CD4-positive, alpha-beta memory T cell (primary cell): Measurements from ENCODE around the gene NADK. TPM values are rescaled to one million over a fixed set of nuclear protein-coding genes. Genes with fewer than 3 reads are reported as not detected.

Source experiments
- CTCF ChIA-PET: fragments of 350-600 bp; sonication (Branson Sonifier 250); formaldehyde crosslinking; loops from one replicate; lab custom pipeline; 2021; ENCODE audit warnings: inconsistent platforms; ENCODE audit not compliant: partially characterized antibody; lab: Charles Lee
- POLR2A ChIA-PET: fragments of 350-600 bp; sonication (Branson Sonifier 250); formaldehyde crosslinking; loops from one replicate; lab custom pipeline; 2021; ENCODE audit not compliant: partially characterized antibody; lab: Charles Lee
- DNase-seq, 5 donors: peaks; one replicate each; pipeline versions ENCODE4 v3.0.0 to v3.0.0-alpha.2; 2020 to 2022; ENCODE audit warnings: mixed read lengths in 1 of 5
- H3K27ac ChIP-seq: one replicate; pipeline ENCODE4 v1.7.0; 2013; ENCODE audit warnings: low read depth, low read length
- H3K27me3 ChIP-seq: 2 replicates; pipeline ENCODE4 v1.7.0; 2013; ENCODE audit warnings: mild to moderate bottlenecking, low read length, moderate library complexity; ENCODE audit not compliant: insufficient read depth
- H3K36me3 ChIP-seq: 2 replicates; pipeline ENCODE4 v1.7.0; 2013; ENCODE audit warnings: mild to moderate bottlenecking, low read length, moderate library complexity; ENCODE audit not compliant: insufficient read depth
- H3K4me1 ChIP-seq: 2 replicates; pipeline ENCODE4 v1.7.0; 2013; ENCODE audit warnings: mild to moderate bottlenecking, low read length, moderate library complexity; ENCODE audit not compliant: insufficient read depth
- H3K4me3 ChIP-seq, 2 donors: one replicate each; pipeline ENCODE4 v1.7.0; 2013; ENCODE audit warnings: low read length in 2 of 2, mild to moderate bottlenecking in 1 of 2
- H3K9me3 ChIP-seq, 2 donors: one replicate each; pipeline ENCODE4 v1.7.0; 2013; ENCODE audit warnings: low read length in 2 of 2, control low read depth in 1 of 2; ENCODE audit not compliant: control insufficient read depth in 1 of 2
- H3K27ac Mint-ChIP-seq, 7 donors: one replicate each; pipeline ENCODE4 v1.8.0; 2020 to 2021; ENCODE audit warnings: mixed read lengths in 7 of 7, mild to moderate bottlenecking in 6 of 7, inconsistent platforms in 3 of 7, moderate library complexity in 3 of 7
- H3K27me3 Mint-ChIP-seq, 2 donors: one replicate each; pipeline ENCODE4 v1.8.0; 2020 to 2021; ENCODE audit warnings: mixed read lengths in 2 of 2
- H3K36me3 Mint-ChIP-seq, 2 donors: one replicate each; pipeline ENCODE4 v1.8.0; 2020 to 2021; ENCODE audit warnings: mixed read lengths in 2 of 2, inconsistent platforms in 1 of 2, mild to moderate bottlenecking in 1 of 2
- H3K4me1 Mint-ChIP-seq, 4 donors: one replicate each; pipeline ENCODE4 v1.8.0; 2020 to 2021; ENCODE audit warnings: mixed read lengths in 4 of 4, mild to moderate bottlenecking in 1 of 4
- H3K4me3 Mint-ChIP-seq, 8 donors: one replicate each; pipeline ENCODE4 v1.8.0; 2020 to 2021; ENCODE audit warnings: mixed read lengths in 8 of 8, mild to moderate bottlenecking in 7 of 8, moderate library complexity in 6 of 8, inconsistent platforms in 3 of 8
- H3K9me3 Mint-ChIP-seq, 8 donors: one replicate each; pipeline ENCODE4 v1.8.0; 2020 to 2021; ENCODE audit warnings: mixed read lengths in 8 of 8, mild to moderate bottlenecking in 5 of 8, inconsistent platforms in 3 of 8, moderate library complexity in 1 of 8
- intact Hi-C: fragments of 100-400 bp; cut with micrococcal nuclease; formaldehyde crosslinking; loops from one replicate; pipeline ENCODE4 v1.15.1; 2023
- polyA plus RNA-seq, 2 donors: library from polyadenylated mRNA; unstranded; fragments of 300-500 nt; fragmentation: Illumina TruSeq; gene quantifications; one replicate each; pipeline ENCODE4 v1.2.3, GENCODE V29; 2021
- total RNA-seq, 2 experiments: library from RNA; stranded (reverse); gene quantifications; one replicate each; pipeline ENCODE4 v1.2.3, GENCODE V29; 2021

Gene NADK
- total and polyA plus RNA-seq, 4 experiments from 2014 or later, result 21.0 to 56.0 (median 38.5) TPM

GRCh38 chr1:1797731-1798341 is 19.6 kb upstream of the NADK start:
- no peak overlapping the region for H3K27ac ChIP-seq
- no peak for DNase-seq
- ChIA-PET CTCF (no interaction called here), POLR2A (interaction anchor here (1.0 kb wide), 1 partner anchor 18 kb away, joined by 3 read pairs; no protein-coding TSS in a partner anchor)
- H3K36me3 ChIP-seq, result peaks cover 72% of the 10 kb centered on the region
- H3K27me3 ChIP-seq, result no peaks in the 10 kb centered on the region
- intact Hi-C loops, result no loop called here
- no peaks in the 10 kb centered on the region for H3K4me1 ChIP-seq
- H3K36me3 Mint-ChIP-seq, result peaks cover 25 to 78% of the 10 kb centered on the region in 2 donors
- H3K4me3 ChIP-seq, result no peak overlapping the region
- no peak overlapping the region for H3K4me3 Mint-ChIP-seq
- peak overlapping the region in 1 of 7 donors; percentile 57 for H3K27ac Mint-ChIP-seq
- H3K27me3 Mint-ChIP-seq, result no peaks in the 10 kb centered on the region
- H3K9me3 ChIP-seq, result no peaks in the 10 kb centered on the region
- no peaks in the 10 kb centered on the region for H3K9me3 Mint-ChIP-seq
- peaks cover 13 to 39% (median 23%) of the 10 kb centered on the region in 4 donors for H3K4me1 Mint-ChIP-seq

GRCh38 chr1:1796466-1796865 is 18.2 kb upstream of the NADK start:
- CTCF ChIA-PET, result interaction anchor here (1.0 kb wide), 1 partner anchor 16 kb away, joined by 3 read pairs; no protein-coding TSS in a partner anchor
- Mint-ChIP-seq H3K27ac (peak overlapping the region in 6 of 7 donors; percentile 23 to 81 (median 49)), H3K4me1 (peaks cover 5 to 26% (median 15%) of the 10 kb centered on the region in 4 donors)

DNA sequence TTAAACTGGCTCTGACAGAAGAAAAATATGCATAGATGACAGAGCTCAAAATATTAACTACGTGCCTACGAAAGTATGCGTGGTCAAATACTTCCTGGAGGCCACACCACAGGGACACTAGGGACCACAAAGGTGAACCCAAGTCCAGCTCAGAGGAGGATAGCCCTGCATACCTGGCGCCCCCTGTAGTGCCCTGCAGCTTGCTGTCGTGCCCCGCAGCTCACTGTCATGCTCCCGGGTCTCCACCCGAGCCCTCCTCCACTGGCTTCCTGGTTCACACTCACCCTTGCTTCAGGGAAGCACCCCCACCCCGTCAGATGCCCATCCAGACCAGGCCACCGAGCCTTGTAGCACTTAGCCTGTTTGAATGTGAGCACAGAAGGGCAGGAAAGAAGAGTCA is 16.7 kb upstream of the NADK start:
- H3K4me3 Mint-ChIP-seq, result no peak overlapping the region
- Histone ChIP-seq H3K27ac (no peak overlapping the region), H3K36me3 (peaks cover 82% of the 10 kb centered on the region), H3K9me3 (no peaks in the 10 kb centered on the region), H3K27me3 (no peaks in the 10 kb centered on the region), H3K4me3 (no peak overlapping the region), H3K4me1 (no peaks in the 10 kb centered on the region)
- peaks cover 3 to 23% (median 13%) of the 10 kb centered on the region in 4 donors for H3K4me1 Mint-ChIP-seq
- DNase-seq, result no peak
- no peaks in the 10 kb centered on the region for H3K9me3 Mint-ChIP-seq
- ChIA-PET CTCF (interaction anchor here (1.3 kb wide), 1 partner anchor 15 kb away, joined by 4 read pairs; no protein-coding TSS in a partner anchor), POLR2A (no interaction called here)
- intact Hi-C loops, result no loop called here
- peaks cover 36 to 77% of the 10 kb centered on the region in 2 donors for H3K36me3 Mint-ChIP-seq
- no peaks in the 10 kb centered on the region for H3K27me3 Mint-ChIP-seq
- H3K27ac Mint-ChIP-seq, result peak overlapping the region in 1 of 7 donors; percentile 25

More at GRCh38 chr1:1796466-1796865, 18.2 kb upstream of the NADK start:
- Histone ChIP-seq H3K27ac (no peak overlapping the region), H3K9me3 (no peaks in the 10 kb centered on the region), H3K27me3 (no peaks in the 10 kb centered on the region), H3K4me1 (no peaks in the 10 kb centered on the region), H3K4me3 (no peak overlapping the region), H3K36me3 (peaks cover 79% of the 10 kb centered on the region)
- POLR2A ChIA-PET, result no interaction called here
- Mint-ChIP-seq H3K4me3 (no peak overlapping the region), H3K36me3 (peaks cover 29 to 77% of the 10 kb centered on the region in 2 donors), H3K9me3 (no peaks in the 10 kb centered on the region), H3K27me3 (no peaks in the 10 kb centered on the region)
- peak in 2 of 5 donors; percentile 27 to 30 for DNase-seq
- intact Hi-C loops, result no loop called here

DNA sequence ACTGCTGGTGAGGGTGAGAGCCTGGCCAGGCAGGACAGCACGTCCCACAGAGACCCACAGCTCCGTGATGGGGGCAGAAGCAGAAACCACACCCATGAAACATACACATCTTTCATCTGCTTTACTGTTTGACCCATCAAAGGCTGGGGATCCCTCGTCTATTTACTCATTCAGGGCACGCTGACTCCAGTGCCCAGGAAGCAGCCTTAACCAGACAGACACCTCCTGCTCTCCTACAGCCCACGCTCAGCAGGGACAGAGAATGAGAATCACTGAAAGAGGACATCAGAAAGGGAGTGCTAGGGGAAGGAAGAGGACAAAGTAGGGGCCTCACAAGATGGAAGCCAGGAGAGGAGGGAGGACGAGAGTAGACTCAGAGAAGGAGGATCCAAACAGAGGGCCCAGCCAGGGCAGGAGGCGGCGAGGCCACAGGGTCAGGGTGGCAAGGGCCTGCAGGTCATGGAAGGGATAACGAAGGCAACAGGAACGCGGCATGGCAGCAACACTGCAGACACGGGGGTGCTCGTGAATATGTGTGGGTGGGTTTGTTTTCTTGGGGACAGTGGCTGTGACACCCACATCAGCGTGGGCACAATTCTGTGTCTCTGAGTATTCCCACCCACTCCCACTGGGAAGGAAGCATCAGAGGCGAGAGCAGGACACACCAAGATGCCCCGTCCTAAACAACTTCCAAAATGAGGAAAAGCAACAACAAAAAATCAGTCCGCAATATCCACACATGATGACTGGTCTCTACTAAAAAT is 15.4 kb upstream of the NADK start:
- no peak overlapping the region for H3K27ac ChIP-seq
- peaks cover 87% of the 10 kb centered on the region for H3K36me3 ChIP-seq
- no peaks in the 10 kb centered on the region for H3K9me3 Mint-ChIP-seq
- CTCF ChIA-PET, result no interaction called here
- no peaks in the 10 kb centered on the region for H3K4me1 ChIP-seq
- POLR2A ChIA-PET, result no interaction called here
- no peak overlapping the region for H3K4me3 ChIP-seq
- H3K27ac Mint-ChIP-seq, result peak overlapping the region in 6 of 7 donors; percentile 8 to 64 (median 50)
- H3K36me3 Mint-ChIP-seq, result peaks cover 47 to 82% of the 10 kb centered on the region in 2 donors
- peaks cover 3 to 22% (median 11%) of the 10 kb centered on the region in 4 donors for H3K4me1 Mint-ChIP-seq
- H3K9me3 ChIP-seq, result no peaks in the 10 kb centered on the region
- H3K27me3 ChIP-seq, result no peaks in the 10 kb centered on the region
- intact Hi-C loops, result no loop called here
- H3K4me3 Mint-ChIP-seq, result no peak overlapping the region
- no peak for DNase-seq
- H3K27me3 Mint-ChIP-seq, result no peaks in the 10 kb centered on the region

DNA sequence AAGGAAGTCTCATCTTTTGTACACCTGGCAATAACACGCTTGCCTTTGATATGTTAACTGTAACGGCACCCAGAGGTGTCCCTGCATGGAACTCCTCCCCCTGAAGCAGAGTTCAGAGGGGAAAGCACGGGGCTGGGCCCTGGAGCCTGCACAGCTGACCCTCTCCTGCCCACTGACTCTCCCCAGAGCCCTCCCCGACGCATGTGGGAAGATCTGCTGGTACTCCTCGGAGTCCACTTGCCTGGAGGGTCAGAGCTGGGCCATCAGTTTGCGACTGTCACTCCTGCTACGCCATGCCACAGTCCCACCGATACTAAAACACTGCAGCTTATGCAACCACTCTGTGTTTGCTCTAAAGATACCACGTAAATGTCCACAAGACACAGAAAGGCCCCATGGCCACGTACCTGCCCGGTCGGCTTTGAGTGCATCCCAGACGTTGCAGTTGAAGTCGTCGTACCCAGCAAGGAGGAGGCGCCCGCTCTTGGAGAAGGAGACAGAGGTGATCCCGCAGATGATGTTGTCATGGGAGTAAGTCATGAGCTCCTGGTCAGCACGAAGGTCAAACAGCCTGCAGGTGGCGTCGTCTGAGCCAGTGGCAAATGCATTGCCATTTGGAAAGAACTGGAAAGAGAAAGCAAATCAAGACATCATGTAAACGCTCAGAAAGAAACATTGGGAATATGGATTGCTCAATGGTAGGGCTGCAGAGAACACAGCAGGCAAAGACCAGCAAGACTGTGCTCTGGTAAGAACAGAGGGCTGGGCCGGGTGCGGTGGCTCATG is 10.6 kb upstream of the NADK start:
- H3K9me3 ChIP-seq, result no peaks in the 10 kb centered on the region
- Mint-ChIP-seq H3K27ac (peak overlapping the region in 3 of 7 donors; percentile 22 to 86 (median 65)), H3K27me3 (no peaks in the 10 kb centered on the region), H3K9me3 (no peaks in the 10 kb centered on the region), H3K4me1 (peaks cover 3 to 16% (median 7%) of the 10 kb centered on the region in 4 donors), H3K36me3 (peaks cover 64 to 83% of the 10 kb centered on the region in 2 donors), H3K4me3 (no peak overlapping the region)
- no peak overlapping the region for H3K4me3 ChIP-seq
- peaks cover 84% of the 10 kb centered on the region for H3K36me3 ChIP-seq
- no peak for DNase-seq
- ChIA-PET CTCF (interaction anchor here (1.2 to 1.3 kb wide), 2 partner anchors 29 to 120 kb away, joined by 3 to 4 read pairs; no protein-coding TSS in a partner anchor), POLR2A (interaction anchor here (1.0 kb wide), 1 partner anchor 9 kb away, joined by 3 read pairs; no protein-coding TSS in a partner anchor)
- no peaks in the 10 kb centered on the region for H3K4me1 ChIP-seq
- no peak overlapping the region for H3K27ac ChIP-seq
- H3K27me3 ChIP-seq, result no peaks in the 10 kb centered on the region
- intact Hi-C loops, result no loop called here

GRCh38 chr1:1788136-1788535 is 9.9 kb upstream of the NADK start:
- peaks cover 6% of the 10 kb centered on the region for H3K4me1 ChIP-seq
- no peaks in the 10 kb centered on the region for H3K9me3 ChIP-seq
- H3K27ac Mint-ChIP-seq, result peak overlapping the region in 1 of 7 donors; percentile 7
- intact Hi-C loops, result no loop called here
- ChIA-PET CTCF (interaction anchor here (1.2 to 1.3 kb wide), 2 partner anchors 30 to 121 kb away, joined by 3 to 4 read pairs; no protein-coding TSS in a partner anchor), POLR2A (interaction anchor here (0.7 kb wide), 1 partner anchor 80 kb away, joined by 3 read pairs; no protein-coding TSS in a partner anchor)
- peaks cover 79% of the 10 kb centered on the region for H3K36me3 ChIP-seq
- no peaks in the 10 kb centered on the region for H3K27me3 ChIP-seq
- H3K9me3 Mint-ChIP-seq, result no peaks in the 10 kb centered on the region
- no peak for DNase-seq
- H3K36me3 Mint-ChIP-seq, result peaks cover 60 to 76% of the 10 kb centered on the region in 2 donors
- H3K27me3 Mint-ChIP-seq, result no peaks in the 10 kb centered on the region
- peaks cover 4 to 18% (median 8%) of the 10 kb centered on the region in 4 donors for H3K4me1 Mint-ChIP-seq
- no peak overlapping the region for H3K4me3 Mint-ChIP-seq
- H3K4me3 ChIP-seq, result no peak overlapping the region
- no peak overlapping the region for H3K27ac ChIP-seq
